ENCODE results near the gene XXYLT1.
"Not testable (repeated sequence)": the region's sequence is repeated elsewhere in the genome, so short reads cannot be mapped to it uniquely, and the experiment has no call there.

XXYLT1 gene

GRCh38 chr3:195105841-195106417 lies 165.0 kb downstream of the XXYLT1 start:
- DNase-seq = no peak

- DNase-seq = no peak
Measured at GRCh38 chr3:195105389-195105788, 165.6 kb downstream of the XXYLT1 start.

GRCh38 chr3:195104340-195104739 lies 166.6 kb downstream of the XXYLT1 start:
- DNase-seq = no peak

GRCh38 chr3:195103623-195104022 lies 167.3 kb downstream of the XXYLT1 start:
- DNase-seq = no peak

- DNase-seq = no peak
Measured at GRCh38 chr3:195102609-195103467, 168.1 kb downstream of the XXYLT1 start.

- no peak for DNase-seq
Measured at GRCh38 chr3:195101927-195102608, 168.9 kb downstream of the XXYLT1 start.

GRCh38 chr3:195101001-195101583 lies 169.9 kb downstream of the XXYLT1 start:
- DNase-seq = no peak

GRCh38 chr3:195099951-195100785 lies 170.8 kb downstream of the XXYLT1 start:
- DNase-seq = no peak

- no peak for DNase-seq
Measured at GRCh38 chr3:195098741-195099525, 172.0 kb downstream of the XXYLT1 start.

GRCh38 chr3:195097331-195098255 lies 173.4 kb downstream of the XXYLT1 start:
- DNase-seq = no peak

- no peak for DNase-seq
Measured at GRCh38 chr3:195096484-195097330, 174.3 kb downstream of the XXYLT1 start.

GRCh38 chr3:195096053-195096452 lies 174.9 kb downstream of the XXYLT1 start:
- no peak for DNase-seq

- no peak for DNase-seq
Measured at GRCh38 chr3:195095704-195096036, 175.3 kb downstream of the XXYLT1 start.

- no peak for DNase-seq
Measured at GRCh38 chr3:195095035-195095703, 175.8 kb downstream of the XXYLT1 start.

- DNase-seq = no peak
Measured at GRCh38 chr3:195094191-195094921, 176.6 kb downstream of the XXYLT1 start.

GRCh38 chr3:195093731-195094130 lies 177.2 kb downstream of the XXYLT1 start:
- no peak for DNase-seq

GRCh38 chr3:195087840-195088601 lies 182.9 kb downstream of the XXYLT1 start:
- DNase-seq = not testable (repeated sequence)

- no peak for DNase-seq
Measured at GRCh38 chr3:195087328-195087727, 183.6 kb downstream of the XXYLT1 start.
